Left lung (tissue), 10 donors: Measurements from ENCODE around the gene RIN2. TPM values are rescaled to one million over a fixed set of nuclear protein-coding genes. Genes with fewer than 3 reads are reported as not detected.

Experiments
- ATAC-seq: fragments of 200-7000 bp; cut with Tn5 transposase; one replicate; pipeline ENCODE4 v1.9.1; 2020; ENCODE audit warnings: moderate library complexity
- DNase-seq, 4 donors: peaks; one replicate each; pipeline ENCODE4 v3.0.0-alpha.2; 2013 to 2020
- H3K27ac ChIP-seq, 2 donors: fragments of 200-600 bp; sonication (generic) in 1 of 2; one replicate each; pipeline versions ENCODE4 v1.5.0 to v1.8.0; 2020 to 2021
- H3K27me3 ChIP-seq, 2 donors: fragments of 200-600 bp; sonication (generic) in 1 of 2; one replicate each; pipeline versions ENCODE4 v1.5.0 to v1.8.0; 2020 to 2021
- H3K36me3 ChIP-seq, 2 donors: fragments of 200-600 bp; sonication (generic) in 1 of 2; one replicate each; pipeline versions ENCODE4 v1.5.0 to v1.8.0; 2020 to 2021
- H3K4me1 ChIP-seq, 2 donors: fragments of 200-600 bp; one replicate each; pipeline ENCODE4 v1.8.0; 2021
- H3K4me3 ChIP-seq, 2 donors: fragments of 200-600 bp; sonication (generic) in 1 of 2; one replicate each; pipeline versions ENCODE4 v1.5.0 to v1.8.0; 2020 to 2021; ENCODE audit warnings: mild to moderate bottlenecking in 1 of 2
- H3K9me3 ChIP-seq, 2 donors: fragments of 200-600 bp; sonication (generic) in 1 of 2; one replicate each; pipeline versions ENCODE4 v1.5.0 to v1.8.0; 2020 to 2021
- intact Hi-C, 2 donors: fragments of 100-400 bp; cut with DNase I; formaldehyde crosslinking; loops; one replicate each; pipeline versions ENCODE4 v1.11.2 to v1.14.2; 2022
- polyA plus RNA-seq, 6 donors: library from polyadenylated mRNA; unstranded; fragments of 120-200 nt; gene quantifications; one replicate each; pipeline ENCODE4 v1.2.1, GENCODE V29; 2013; ENCODE audit not compliant: insufficient read length in 6 of 6
- total RNA-seq, 2 donors: library from RNA; stranded (reverse); fragmentation: NEBNext Ultra II Directional; extraction: Animal tissue kit (Norgen Biotek cat#: 25700); gene quantifications; one replicate each; pipeline ENCODE4 v1.2.1, GENCODE V29; 2021
- TF ChIP-seq, protein P1 (sequence below), 2 donors: fragments of 200-600 bp; sonication (generic) in 1 of 2; IDR thresholded peaks; one replicate each; pipeline versions ENCODE4 v1.5.0 to v1.8.0; 2021; ENCODE audit warnings: antibody characterized with exemption in 2 of 2
- donor health status: DM: no; HTN: yes; CAD: no.
- donor health status: DM: no; HTN: no; CAD: no.

RIN2 gene
- total and polyA plus RNA-seq, 8 donors = 34.8 to 69.8 (median 39.7) TPM

DNA sequence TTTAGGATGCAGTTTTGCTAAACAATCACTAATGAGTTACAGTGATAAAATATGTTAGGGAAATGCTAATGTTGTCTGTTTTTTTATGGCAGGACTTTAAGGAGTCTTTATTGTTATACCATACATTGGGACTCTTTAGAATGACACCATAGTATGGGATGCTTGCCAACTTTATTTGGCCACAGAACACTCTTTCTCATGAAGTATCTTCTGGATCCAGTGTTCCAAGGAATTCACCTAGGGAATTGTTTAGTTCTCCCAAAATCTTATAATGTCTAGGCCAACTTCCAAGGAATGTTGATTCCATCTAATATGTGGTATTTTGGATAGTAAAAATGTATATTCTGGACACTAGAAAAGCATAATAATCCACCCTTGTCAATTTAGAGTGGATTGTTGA, 3.3 kb downstream of the RIN2 start:
- Histone ChIP-seq H3K27ac (peak overlapping the region in 1 of 2 donors; percentile 24), H3K4me1 (peaks cover 15 to 27% of the 10 kb centered on the region in 2 donors), H3K36me3 (no peaks in the 10 kb centered on the region), H3K27me3 (peaks cover 0 to 25% of the 10 kb centered on the region in 2 donors), H3K9me3 (no peaks in the 10 kb centered on the region), H3K4me3 (no peak overlapping the region)
- ATAC-seq (no peak), DNase-seq (no peak)
- TF ChIP-seq, protein P1, sequence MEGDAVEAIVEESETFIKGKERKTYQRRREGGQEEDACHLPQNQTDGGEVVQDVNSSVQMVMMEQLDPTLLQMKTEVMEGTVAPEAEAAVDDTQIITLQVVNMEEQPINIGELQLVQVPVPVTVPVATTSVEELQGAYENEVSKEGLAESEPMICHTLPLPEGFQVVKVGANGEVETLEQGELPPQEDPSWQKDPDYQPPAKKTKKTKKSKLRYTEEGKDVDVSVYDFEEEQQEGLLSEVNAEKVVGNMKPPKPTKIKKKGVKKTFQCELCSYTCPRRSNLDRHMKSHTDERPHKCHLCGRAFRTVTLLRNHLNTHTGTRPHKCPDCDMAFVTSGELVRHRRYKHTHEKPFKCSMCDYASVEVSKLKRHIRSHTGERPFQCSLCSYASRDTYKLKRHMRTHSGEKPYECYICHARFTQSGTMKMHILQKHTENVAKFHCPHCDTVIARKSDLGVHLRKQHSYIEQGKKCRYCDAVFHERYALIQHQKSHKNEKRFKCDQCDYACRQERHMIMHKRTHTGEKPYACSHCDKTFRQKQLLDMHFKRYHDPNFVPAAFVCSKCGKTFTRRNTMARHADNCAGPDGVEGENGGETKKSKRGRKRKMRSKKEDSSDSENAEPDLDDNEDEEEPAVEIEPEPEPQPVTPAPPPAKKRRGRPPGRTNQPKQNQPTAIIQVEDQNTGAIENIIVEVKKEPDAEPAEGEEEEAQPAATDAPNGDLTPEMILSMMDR (IDR thresholded peaks at IDR 0.05) = no peak
- intact Hi-C loops = no loop called here

DNA sequence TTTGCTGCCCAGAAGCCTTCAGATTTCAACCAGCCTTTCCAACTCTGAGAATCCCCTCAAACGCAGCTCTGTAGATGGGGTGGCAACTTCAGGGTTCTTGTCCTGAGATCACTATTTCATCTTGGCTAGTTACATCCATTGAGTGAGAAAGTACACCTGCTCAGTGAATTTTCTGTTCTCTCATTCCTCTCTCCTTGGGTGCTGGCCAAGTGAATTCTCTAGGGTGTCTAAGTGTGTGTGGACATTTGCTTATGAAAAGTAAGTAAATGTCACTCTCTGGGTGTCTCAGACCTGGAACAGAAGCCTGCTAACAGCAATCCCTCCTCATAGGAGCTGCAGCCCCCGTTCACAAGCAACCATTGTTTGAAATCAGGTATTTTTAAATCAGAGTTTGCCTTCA, 3.8 kb downstream of the RIN2 start:
- TF ChIP-seq, protein P1 (IDR thresholded peaks at IDR 0.05) = no peak
- Histone ChIP-seq H3K9me3 (no peaks in the 10 kb centered on the region), H3K27ac (peak overlapping the region in 1 of 2 donors; percentile 24), H3K4me3 (no peak overlapping the region), H3K36me3 (no peaks in the 10 kb centered on the region), H3K4me1 (peaks cover 12 to 23% of the 10 kb centered on the region in 2 donors), H3K27me3 (peaks cover 0 to 24% of the 10 kb centered on the region in 2 donors)
- DNase-seq (no peak), ATAC-seq (no peak)
- intact Hi-C loops = no loop called here

DNA sequence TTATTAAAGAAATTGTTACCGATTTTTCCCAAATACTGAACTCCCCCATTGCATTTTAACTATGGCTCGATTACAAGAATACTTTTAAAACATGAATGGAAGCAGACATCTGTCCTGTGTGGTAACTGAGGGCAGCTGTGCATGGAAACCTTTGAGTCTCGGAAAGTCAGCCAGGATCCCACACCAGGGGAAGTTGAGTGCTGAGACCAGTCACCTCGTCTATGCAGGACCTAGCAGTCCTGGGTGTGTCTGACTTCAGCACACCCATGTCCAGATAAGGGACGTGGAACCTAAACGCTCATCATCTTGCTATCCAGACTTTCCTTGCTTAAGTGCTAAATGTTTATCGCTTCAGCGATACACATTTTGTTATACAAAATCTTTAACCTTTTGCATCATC, 6.1 kb downstream of the RIN2 start:
- H3K4me3 ChIP-seq = no peak overlapping the region
- DNase-seq = no peak
- H3K27me3 ChIP-seq = peaks cover 0 to under 1% of the 10 kb centered on the region in 2 donors
- intact Hi-C loops = no loop called here
- ATAC-seq = no peak
- TF ChIP-seq, protein P1 (IDR thresholded peaks at IDR 0.05) = no peak
- H3K4me1 ChIP-seq = peaks cover 10 to 18% of the 10 kb centered on the region in 2 donors
- no peaks in the 10 kb centered on the region for H3K9me3 ChIP-seq
- H3K27ac ChIP-seq = no peak overlapping the region
- H3K36me3 ChIP-seq = no peaks in the 10 kb centered on the region

DNA sequence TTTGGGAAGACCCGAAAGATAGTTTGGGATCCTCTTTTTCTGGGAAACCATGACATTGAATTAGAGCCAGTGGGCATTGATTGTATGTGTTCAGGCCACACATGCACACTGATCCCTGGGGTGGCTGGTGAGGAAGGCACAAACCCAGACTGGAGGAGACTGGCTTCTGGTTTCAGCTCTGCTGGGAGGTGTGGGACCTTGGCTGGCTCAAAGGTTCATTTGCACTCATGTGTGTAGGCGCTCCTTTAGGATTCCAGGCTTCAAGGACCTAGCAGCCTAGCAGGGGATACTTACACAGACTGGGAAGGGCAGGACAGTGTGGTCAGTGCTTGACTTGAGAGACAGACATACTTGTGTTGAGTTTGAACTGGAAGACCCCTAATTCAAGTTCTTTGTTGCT, 7.2 kb downstream of the RIN2 start:
- no peaks in the 10 kb centered on the region for H3K27me3 ChIP-seq
- H3K4me3 ChIP-seq = no peak overlapping the region
- H3K27ac ChIP-seq = no peak overlapping the region
- peaks cover 0 to 7% of the 10 kb centered on the region in 2 donors for H3K4me1 ChIP-seq
- intact Hi-C loops = no loop called here
- DNase-seq = no peak
- no peaks in the 10 kb centered on the region for H3K9me3 ChIP-seq
- no peak for ATAC-seq
- no peaks in the 10 kb centered on the region for H3K36me3 ChIP-seq
- TF ChIP-seq, protein P1 (IDR thresholded peaks at IDR 0.05) = no peak

DNA sequence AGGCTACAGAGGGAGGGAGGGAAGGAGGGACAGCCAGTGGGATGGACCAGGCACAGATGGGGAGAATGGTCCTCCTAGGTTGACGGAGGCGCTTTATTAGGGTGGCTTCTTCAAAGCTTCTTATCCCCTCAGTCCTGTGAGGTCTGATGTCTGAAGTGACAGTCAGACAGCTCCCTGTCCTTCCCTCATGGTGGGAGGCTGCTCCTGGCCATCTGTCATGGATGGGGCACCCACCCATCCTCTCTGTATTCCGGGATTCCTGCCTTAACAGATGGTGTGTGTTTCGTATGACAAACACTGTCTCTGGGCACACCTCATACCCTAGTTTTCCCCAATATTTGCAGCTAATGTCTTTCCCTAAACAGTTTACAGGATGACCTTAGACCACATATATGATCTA, 7.9 kb downstream of the RIN2 start:
- Histone ChIP-seq H3K27ac (no peak overlapping the region), H3K27me3 (no peaks in the 10 kb centered on the region), H3K9me3 (no peaks in the 10 kb centered on the region), H3K36me3 (no peaks in the 10 kb centered on the region), H3K4me3 (no peak overlapping the region), H3K4me1 (peaks cover 0 to 2% of the 10 kb centered on the region in 2 donors)
- TF ChIP-seq, protein P1 (IDR thresholded peaks at IDR 0.05) = no peak
- intact Hi-C loops = no loop called here
- ATAC-seq = no peak
- DNase-seq = no peak
